ENCODE results near the gene CBX6. TPM values are rescaled to one million over a fixed set of nuclear protein-coding genes. Genes with fewer than 3 reads are reported as not detected.

CBX6 gene
- total and polyA plus RNA-seq, 3 experiments from 2014 or later = 10.8 to 171 (median 159) TPM

DNA sequence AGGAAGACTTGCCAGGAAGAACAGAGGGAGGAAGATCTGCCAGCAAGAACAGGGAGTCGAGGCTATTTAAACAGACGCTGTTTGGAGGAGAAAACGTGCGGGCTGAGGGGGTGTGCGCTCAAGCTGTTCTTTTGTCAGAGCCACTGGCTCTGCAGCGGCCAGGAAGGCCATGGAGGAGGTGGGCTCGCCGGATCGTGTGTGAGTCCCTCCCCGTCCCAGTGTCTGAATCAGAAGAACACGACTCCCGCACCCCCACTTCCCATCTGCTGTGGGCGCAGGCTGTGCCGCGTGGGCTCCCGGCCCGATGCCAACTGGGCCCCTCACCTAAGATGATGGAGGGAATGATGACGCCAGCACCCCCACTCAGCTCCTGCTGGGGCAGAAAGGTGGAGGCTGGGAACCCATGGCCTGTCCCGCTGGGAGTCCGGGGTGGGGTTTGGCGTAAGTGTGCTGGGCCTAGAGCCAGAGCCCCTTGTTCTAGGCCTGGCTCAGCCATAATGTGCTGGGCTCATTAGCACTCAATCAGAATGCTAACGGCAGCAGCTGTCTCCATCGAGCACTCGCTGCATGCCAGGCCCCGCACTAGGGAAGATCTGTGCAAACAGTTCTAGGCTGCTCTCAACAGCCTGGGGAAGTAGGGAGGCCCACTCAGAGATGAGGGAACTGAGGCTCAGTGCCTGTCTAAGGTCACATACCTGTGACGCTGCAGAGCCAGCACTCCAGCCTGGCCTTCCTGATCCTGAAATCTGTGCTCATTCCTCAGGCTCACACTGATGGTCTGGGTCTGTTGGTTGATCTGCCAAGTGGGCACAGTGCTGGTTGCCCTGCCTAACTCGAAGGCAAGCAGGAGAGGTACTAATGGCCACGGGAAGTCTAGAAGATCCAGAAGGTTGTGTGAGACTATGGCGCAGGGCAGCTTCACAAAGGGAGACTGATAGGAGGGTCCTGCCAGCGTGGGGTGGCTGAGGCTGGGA is 39.7 kb downstream of the CBX6 start:
- H3K9me3 ChIP-seq (ENCODE audit: low read length) = no peaks in the 10 kb centered on the region
- Mint-ChIP-seq H3K4me3 (no peak overlapping the region), H3K36me3 (peaks cover 0 to 2% (median 0%) of the 10 kb centered on the region in 3 donors), H3K9me3 (no peaks in the 10 kb centered on the region), H3K4me1 (peaks cover 0 to 2% (median 0%) of the 10 kb centered on the region in 3 donors), H3K27ac (no peak overlapping the region), H3K27me3 (peaks cover 0 to 5% of the 10 kb centered on the region in 2 donors)
- H3K4me1 ChIP-seq (ENCODE audit: insufficient read depth, low read length) = no peaks in the 10 kb centered on the region
- H3K27me3 ChIP-seq (ENCODE audit: insufficient read depth, low read length, poor library complexity, severe bottlenecking) = no peaks in the 10 kb centered on the region
- DNase-seq = no peak
- no peak overlapping the region for H3K4me3 ChIP-seq (ENCODE audit: low read length)
- ChIA-PET POLR2A (no interaction called here), CTCF (interaction anchor here (0.6 to 2.3 kb wide), 2 partner anchors 11 to 1121 kb away, joined by 3 to 8 read pairs; no protein-coding TSS in a partner anchor)
- H3K36me3 ChIP-seq (ENCODE audit: insufficient read depth, low read length) = no peaks in the 10 kb centered on the region
- no peak overlapping the region for H3K27ac ChIP-seq (ENCODE audit: low read depth, low read length)

GRCh38 chr22:38831166-38831945 is 40.7 kb downstream of the CBX6 start:
- Histone ChIP-seq H3K36me3 (ENCODE audit: insufficient read depth, low read length) (no peaks in the 10 kb centered on the region), H3K4me1 (ENCODE audit: insufficient read depth, low read length) (no peaks in the 10 kb centered on the region), H3K27ac (ENCODE audit: low read depth, low read length) (no peak overlapping the region), H3K4me3 (ENCODE audit: low read length) (no peak overlapping the region), H3K27me3 (ENCODE audit: insufficient read depth, low read length, poor library complexity, severe bottlenecking) (no peaks in the 10 kb centered on the region), H3K9me3 (ENCODE audit: low read length) (no peaks in the 10 kb centered on the region)
- H3K4me3 Mint-ChIP-seq = no peak overlapping the region
- H3K27ac Mint-ChIP-seq = peak overlapping the region in 1 of 8 donors; percentile 77
- peaks cover 0 to 5% of the 10 kb centered on the region in 2 donors for H3K27me3 Mint-ChIP-seq
- H3K9me3 Mint-ChIP-seq = no peaks in the 10 kb centered on the region
- CTCF ChIA-PET = no interaction called here
- DNase-seq = no peak
- no peaks in the 10 kb centered on the region for H3K4me1 Mint-ChIP-seq
- peaks cover 0 to 5% (median 0%) of the 10 kb centered on the region in 3 donors for H3K36me3 Mint-ChIP-seq
- POLR2A ChIA-PET = no interaction called here

DNA sequence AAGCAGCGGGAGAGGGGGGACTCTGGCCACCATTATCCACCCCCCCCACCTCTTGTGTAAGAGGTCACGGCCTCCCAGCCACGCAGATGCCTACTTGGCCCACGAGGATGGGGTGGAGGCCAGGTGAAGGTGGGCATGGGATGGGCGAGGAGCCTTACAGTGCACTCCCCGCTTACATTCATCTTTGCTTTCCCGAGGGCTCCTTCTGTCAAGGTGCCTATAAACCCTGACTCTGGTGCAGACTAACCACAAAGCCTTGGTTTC is 41.2 kb downstream of the CBX6 start:
- CTCF ChIA-PET = no interaction called here
- H3K4me1 Mint-ChIP-seq = no peaks in the 10 kb centered on the region

DNA sequence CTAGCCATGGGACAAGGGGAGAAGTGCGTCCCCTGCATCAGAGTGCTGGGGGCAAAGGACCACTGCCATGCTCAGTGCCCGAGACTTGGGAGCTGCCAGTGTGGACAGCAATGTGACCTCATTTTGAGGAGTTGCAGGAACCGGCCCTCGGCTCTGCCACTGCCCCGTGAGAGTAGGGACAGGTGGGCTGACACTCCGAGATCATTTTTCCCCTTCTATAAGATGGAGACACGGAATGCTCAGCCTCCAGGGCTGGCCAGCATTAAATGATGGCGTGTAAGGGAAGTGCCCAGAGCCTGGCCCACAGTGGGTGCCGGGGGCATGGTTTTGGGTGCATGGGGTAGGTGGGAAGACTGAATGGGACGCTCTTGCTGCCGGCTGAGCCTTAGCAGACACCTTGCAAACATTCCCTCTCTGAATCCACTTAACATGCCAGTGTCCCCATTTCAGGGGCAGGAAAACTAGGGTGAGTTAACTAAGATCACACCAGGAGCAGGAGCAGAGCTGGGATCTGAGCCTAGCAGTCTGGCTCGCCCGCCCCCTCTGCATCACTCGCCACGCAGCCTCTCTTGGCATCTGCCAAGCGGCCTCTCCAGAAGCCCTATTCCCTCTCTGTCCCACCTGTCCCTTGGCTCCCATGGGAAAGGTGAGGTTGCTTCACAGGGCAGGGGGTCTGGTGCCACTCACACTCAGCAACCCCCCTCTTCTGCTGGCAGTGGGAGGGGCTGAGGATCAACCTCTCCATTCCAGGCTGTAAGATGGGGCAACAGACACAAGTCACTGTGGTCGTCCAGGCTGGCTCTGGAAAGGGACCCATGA is 41.8 kb downstream of the CBX6 start:
- Histone ChIP-seq H3K27ac (ENCODE audit: low read depth, low read length) (no peak overlapping the region), H3K9me3 (ENCODE audit: low read length) (no peaks in the 10 kb centered on the region), H3K36me3 (ENCODE audit: insufficient read depth, low read length) (no peaks in the 10 kb centered on the region), H3K4me3 (ENCODE audit: low read length) (no peak overlapping the region), H3K4me1 (ENCODE audit: insufficient read depth, low read length) (no peaks in the 10 kb centered on the region), H3K27me3 (ENCODE audit: insufficient read depth, low read length, poor library complexity, severe bottlenecking) (no peaks in the 10 kb centered on the region)
- POLR2A ChIA-PET = no interaction called here
- CTCF ChIA-PET = no interaction called here
- no peaks in the 10 kb centered on the region for H3K9me3 Mint-ChIP-seq
- H3K4me3 Mint-ChIP-seq = no peak overlapping the region
- peak overlapping the region in 1 of 8 donors; percentile 32 for H3K27ac Mint-ChIP-seq
- peaks cover 0 to 5% (median 0%) of the 10 kb centered on the region in 3 donors for H3K36me3 Mint-ChIP-seq
- DNase-seq = no peak
- H3K4me1 Mint-ChIP-seq = no peaks in the 10 kb centered on the region
- peaks cover 0 to 3% of the 10 kb centered on the region in 2 donors for H3K27me3 Mint-ChIP-seq

More for the DNA sequence above, 41.2 kb downstream of the CBX6 start:
- H3K27me3 Mint-ChIP-seq = peaks cover 0 to 4% of the 10 kb centered on the region in 2 donors
- H3K36me3 Mint-ChIP-seq = peaks cover 0 to 5% (median 0%) of the 10 kb centered on the region in 3 donors
- H3K4me3 ChIP-seq (ENCODE audit: low read length) = no peak overlapping the region
- H3K4me1 ChIP-seq (ENCODE audit: insufficient read depth, low read length) = no peaks in the 10 kb centered on the region
- H3K27ac Mint-ChIP-seq = no peak overlapping the region
- DNase-seq = no peak
- POLR2A ChIA-PET = no interaction called here
- no peaks in the 10 kb centered on the region for H3K36me3 ChIP-seq (ENCODE audit: insufficient read depth, low read length)
- no peaks in the 10 kb centered on the region for H3K27me3 ChIP-seq (ENCODE audit: insufficient read depth, low read length, poor library complexity, severe bottlenecking)
- no peaks in the 10 kb centered on the region for H3K9me3 Mint-ChIP-seq
- no peak overlapping the region for H3K27ac ChIP-seq (ENCODE audit: low read depth, low read length)
- H3K9me3 ChIP-seq (ENCODE audit: low read length) = no peaks in the 10 kb centered on the region
- no peak overlapping the region for H3K4me3 Mint-ChIP-seq

- no peak overlapping the region for H3K4me3 Mint-ChIP-seq
- ChIA-PET POLR2A (no interaction called here), CTCF (interaction anchor here (1.3 kb wide), 1 partner anchor 9 kb away, joined by 3 read pairs; no protein-coding TSS in a partner anchor)
- peaks cover 0 to 3% of the 10 kb centered on the region in 2 donors for H3K27me3 Mint-ChIP-seq
- Histone ChIP-seq H3K4me1 (ENCODE audit: insufficient read depth, low read length) (no peaks in the 10 kb centered on the region), H3K36me3 (ENCODE audit: insufficient read depth, low read length) (no peaks in the 10 kb centered on the region), H3K27ac (ENCODE audit: low read depth, low read length) (no peak overlapping the region), H3K27me3 (ENCODE audit: insufficient read depth, low read length, poor library complexity, severe bottlenecking) (no peaks in the 10 kb centered on the region), H3K4me3 (ENCODE audit: low read length) (no peak overlapping the region), H3K9me3 (ENCODE audit: low read length) (no peaks in the 10 kb centered on the region)
- H3K36me3 Mint-ChIP-seq = peaks cover 0 to 5% (median 0%) of the 10 kb centered on the region in 3 donors
- no peak for DNase-seq
- H3K9me3 Mint-ChIP-seq = peaks cover 0 to 1% (median 0%) of the 10 kb centered on the region in 5 donors
- no peaks in the 10 kb centered on the region for H3K4me1 Mint-ChIP-seq
- no peak overlapping the region for H3K27ac Mint-ChIP-seq
These were observed 42.5 kb downstream of the CBX6 start for GRCh38 chr22:38829485-38829884.

GRCh38 chr22:38828616-38829205 is 43.3 kb downstream of the CBX6 start:
- Histone ChIP-seq H3K27ac (ENCODE audit: low read depth, low read length) (no peak overlapping the region), H3K4me1 (ENCODE audit: insufficient read depth, low read length) (no peaks in the 10 kb centered on the region), H3K4me3 (ENCODE audit: low read length) (no peak overlapping the region), H3K9me3 (ENCODE audit: low read length) (no peaks in the 10 kb centered on the region), H3K27me3 (ENCODE audit: insufficient read depth, low read length, poor library complexity, severe bottlenecking) (no peaks in the 10 kb centered on the region), H3K36me3 (ENCODE audit: insufficient read depth, low read length) (no peaks in the 10 kb centered on the region)
- ChIA-PET POLR2A (interaction anchor here (0.5 kb wide), 1 partner anchor 757 kb away, joined by 4 read pairs; no protein-coding TSS in a partner anchor), CTCF (interaction anchor here (1.3 to 1.4 kb wide), 2 partner anchors 9 to 14 kb away, joined by 3 to 4 read pairs; no protein-coding TSS in a partner anchor)
- no peaks in the 10 kb centered on the region for H3K4me1 Mint-ChIP-seq
- no peak overlapping the region for H3K27ac Mint-ChIP-seq
- H3K9me3 Mint-ChIP-seq = peaks cover 0 to 3% (median 0%) of the 10 kb centered on the region in 5 donors
- no peak for DNase-seq
- H3K27me3 Mint-ChIP-seq = peaks cover 0 to 3% of the 10 kb centered on the region in 2 donors
- H3K36me3 Mint-ChIP-seq = peaks cover 0 to 8% (median 0%) of the 10 kb centered on the region in 3 donors
- H3K4me3 Mint-ChIP-seq = no peak overlapping the region

DNA sequence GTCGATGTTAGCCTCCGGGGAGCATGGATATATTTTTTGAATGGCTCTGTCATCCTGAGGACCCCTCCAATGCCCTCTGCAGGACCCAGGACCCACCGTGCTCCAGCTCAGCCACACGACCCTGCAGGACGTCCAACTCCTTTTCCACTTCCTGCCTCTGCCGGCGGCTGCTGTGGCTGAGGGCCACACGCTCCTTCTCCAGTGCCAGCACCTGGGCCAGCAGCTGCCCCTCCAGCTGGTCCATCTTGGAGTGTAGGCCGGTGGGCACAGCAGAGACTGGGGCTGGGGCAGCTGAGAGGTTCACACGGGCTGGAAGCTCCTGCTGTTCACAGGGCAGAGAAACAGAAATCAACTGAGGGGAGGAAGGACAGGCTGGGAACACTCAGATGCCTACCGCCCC is 43.8 kb downstream of the CBX6 start:
- H3K4me1 ChIP-seq (ENCODE audit: insufficient read depth, low read length) = no peaks in the 10 kb centered on the region
- H3K27me3 ChIP-seq (ENCODE audit: insufficient read depth, low read length, poor library complexity, severe bottlenecking) = no peaks in the 10 kb centered on the region
- peaks cover 0 to 3% (median 0%) of the 10 kb centered on the region in 5 donors for H3K9me3 Mint-ChIP-seq
- no peak overlapping the region for H3K4me3 ChIP-seq (ENCODE audit: low read length)
- DNase-seq = no peak
- H3K4me3 Mint-ChIP-seq = no peak overlapping the region
- H3K27ac Mint-ChIP-seq = no peak overlapping the region
- CTCF ChIA-PET = interaction anchor here (1.3 to 1.4 kb wide), 2 partner anchors 10 to 15 kb away, joined by 3 to 4 read pairs; no protein-coding TSS in a partner anchor
- POLR2A ChIA-PET = interaction anchor here (0.5 kb wide), 1 partner anchor 757 kb away, joined by 4 read pairs; no protein-coding TSS in a partner anchor
- H3K9me3 ChIP-seq (ENCODE audit: low read length) = no peaks in the 10 kb centered on the region
- H3K36me3 Mint-ChIP-seq = peaks cover 0 to 9% (median 2%) of the 10 kb centered on the region in 3 donors
- H3K36me3 ChIP-seq (ENCODE audit: insufficient read depth, low read length) = no peaks in the 10 kb centered on the region
- H3K27ac ChIP-seq (ENCODE audit: low read depth, low read length) = no peak overlapping the region
- H3K4me1 Mint-ChIP-seq = no peaks in the 10 kb centered on the region
- H3K27me3 Mint-ChIP-seq = peaks cover 0 to 3% of the 10 kb centered on the region in 2 donors
